Medulla oblongata (tissue), 1 donor: ENCODE results near the gene GPR155.
A peak's percentile ranks its signal among the peaks of the same experiment; 100 is the strongest.

ENCODE experiments used
- DNase-seq: peaks from one replicate; pipeline ENCODE4 v3.0.0-alpha.2; 2015; ENCODE audit errors: extremely low spot score

GPR155 gene, protein sequence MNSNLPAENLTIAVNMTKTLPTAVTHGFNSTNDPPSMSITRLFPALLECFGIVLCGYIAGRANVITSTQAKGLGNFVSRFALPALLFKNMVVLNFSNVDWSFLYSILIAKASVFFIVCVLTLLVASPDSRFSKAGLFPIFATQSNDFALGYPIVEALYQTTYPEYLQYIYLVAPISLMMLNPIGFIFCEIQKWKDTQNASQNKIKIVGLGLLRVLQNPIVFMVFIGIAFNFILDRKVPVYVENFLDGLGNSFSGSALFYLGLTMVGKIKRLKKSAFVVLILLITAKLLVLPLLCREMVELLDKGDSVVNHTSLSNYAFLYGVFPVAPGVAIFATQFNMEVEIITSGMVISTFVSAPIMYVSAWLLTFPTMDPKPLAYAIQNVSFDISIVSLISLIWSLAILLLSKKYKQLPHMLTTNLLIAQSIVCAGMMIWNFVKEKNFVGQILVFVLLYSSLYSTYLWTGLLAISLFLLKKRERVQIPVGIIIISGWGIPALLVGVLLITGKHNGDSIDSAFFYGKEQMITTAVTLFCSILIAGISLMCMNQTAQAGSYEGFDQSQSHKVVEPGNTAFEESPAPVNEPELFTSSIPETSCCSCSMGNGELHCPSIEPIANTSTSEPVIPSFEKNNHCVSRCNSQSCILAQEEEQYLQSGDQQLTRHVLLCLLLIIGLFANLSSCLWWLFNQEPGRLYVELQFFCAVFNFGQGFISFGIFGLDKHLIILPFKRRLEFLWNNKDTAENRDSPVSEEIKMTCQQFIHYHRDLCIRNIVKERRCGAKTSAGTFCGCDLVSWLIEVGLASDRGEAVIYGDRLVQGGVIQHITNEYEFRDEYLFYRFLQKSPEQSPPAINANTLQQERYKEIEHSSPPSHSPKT

DNA sequence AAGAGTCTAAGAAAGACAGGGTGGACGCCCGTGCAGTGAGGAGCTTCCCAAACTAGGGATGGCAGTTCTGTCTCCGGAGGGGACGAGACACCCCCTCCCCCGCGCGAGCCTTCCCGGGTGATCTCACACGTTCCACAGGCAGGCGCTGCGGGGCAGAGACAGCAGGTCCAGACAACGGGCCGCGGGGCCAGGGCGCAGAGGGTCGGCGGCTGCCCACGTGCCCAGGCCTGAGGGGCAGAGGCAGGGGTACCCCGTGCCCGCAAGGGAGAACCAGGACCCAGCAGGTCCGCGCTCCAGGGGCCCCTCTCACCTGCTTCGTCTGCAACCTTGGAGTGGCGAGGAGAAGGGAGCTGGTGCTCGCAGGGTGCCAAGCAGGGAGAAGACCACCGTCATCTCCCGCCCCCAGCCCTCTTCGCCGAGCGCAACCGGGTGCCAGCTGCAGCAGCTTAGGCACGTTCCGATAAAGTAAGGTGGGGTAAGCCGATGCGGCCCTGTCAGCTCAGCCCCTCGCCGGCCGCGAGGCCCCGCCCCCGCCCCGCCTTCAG, at the start of gene GPR155:
GPR155 (minus strand) TSS at position 467 of the 545 bp plus-strand sequence. CDS start 5,073 bp downstream, outside the sequence.
- DNase-seq, result peak; percentile 78

DNA sequence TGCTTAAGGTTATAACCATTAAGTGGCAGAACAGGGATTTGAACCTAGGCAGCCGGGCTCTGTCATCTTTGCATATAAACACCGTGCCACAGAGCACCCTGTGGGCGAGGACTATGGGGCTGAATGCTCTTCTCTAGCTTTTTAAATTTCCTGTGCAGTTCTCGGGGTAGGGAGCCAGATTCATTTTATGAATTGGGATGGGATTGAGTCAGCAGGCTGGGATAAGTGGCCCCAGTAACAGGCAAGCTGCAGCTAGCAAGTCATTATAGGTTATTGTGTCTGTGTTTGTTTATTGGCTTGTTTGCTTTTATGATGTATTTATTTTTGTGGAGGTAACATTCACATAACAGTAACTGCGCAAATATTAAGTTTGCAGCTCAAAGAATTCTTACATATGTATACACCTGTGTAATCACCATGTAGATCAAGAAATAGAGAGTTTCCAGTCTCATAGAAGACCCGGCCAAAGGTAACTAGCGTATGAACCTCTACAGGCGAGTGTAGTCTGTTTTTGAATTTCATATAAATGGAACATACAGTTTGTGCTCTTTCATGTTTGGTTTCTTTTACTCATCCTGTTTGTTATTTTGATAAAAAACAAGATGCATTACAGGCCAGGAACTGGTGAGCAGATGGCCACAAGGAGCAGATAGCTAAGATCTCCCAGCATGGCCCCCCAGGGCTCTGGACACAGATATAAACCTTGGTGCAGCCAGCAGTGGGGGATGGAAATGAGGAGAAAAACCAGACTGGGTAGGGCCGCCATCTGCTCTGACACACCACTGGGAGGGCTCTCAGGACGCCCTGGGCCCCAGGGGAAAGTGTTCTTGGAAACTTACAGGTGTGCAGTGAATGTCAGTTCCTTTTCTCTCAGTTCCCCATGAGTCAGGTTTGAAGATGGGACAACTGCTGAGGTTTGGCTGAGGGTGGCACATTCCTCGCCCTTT, 49.2 kb upstream of the GPR155 start:
- no peak for DNase-seq

GRCh38 chr2:174535083-174535482, 48.3 kb upstream of the GPR155 start:
- no peak for DNase-seq

GRCh38 chr2:174529916-174530315, 43.1 kb upstream of the GPR155 start:
- DNase-seq, result no peak

GRCh38 chr2:174527959-174528358, 41.1 kb upstream of the GPR155 start:
- DNase-seq, result no peak

DNA sequence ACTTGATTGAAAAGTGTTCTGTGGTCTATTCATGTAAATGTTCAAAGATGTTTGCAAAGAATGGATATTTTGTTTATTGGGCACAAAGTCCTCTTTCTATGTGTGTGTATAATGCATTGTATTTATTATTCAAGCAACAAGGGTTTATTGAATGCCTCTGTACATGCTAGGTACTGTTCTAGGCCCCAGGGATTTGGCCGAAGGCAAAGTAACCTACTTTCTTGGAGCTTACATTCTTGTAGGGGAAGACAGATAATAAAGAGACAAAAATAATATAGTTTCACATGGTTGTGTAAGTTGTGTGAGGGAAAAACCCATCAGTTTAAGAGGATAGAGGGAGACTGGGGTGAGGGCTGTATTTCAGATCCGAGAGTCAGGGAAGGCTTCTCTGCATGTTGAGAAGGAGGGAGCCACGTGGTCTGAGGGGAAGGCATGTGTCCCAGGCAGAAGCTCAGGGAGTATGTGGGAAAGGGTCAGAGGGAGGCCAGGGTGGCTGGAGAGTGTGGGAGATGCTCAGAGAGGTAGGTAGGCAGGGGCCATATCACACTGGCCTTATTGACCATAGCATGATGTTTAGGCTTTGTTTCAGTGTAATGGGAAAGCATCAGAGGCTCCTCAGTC, 40.4 kb upstream of the GPR155 start:
- DNase-seq, result no peak

DNA sequence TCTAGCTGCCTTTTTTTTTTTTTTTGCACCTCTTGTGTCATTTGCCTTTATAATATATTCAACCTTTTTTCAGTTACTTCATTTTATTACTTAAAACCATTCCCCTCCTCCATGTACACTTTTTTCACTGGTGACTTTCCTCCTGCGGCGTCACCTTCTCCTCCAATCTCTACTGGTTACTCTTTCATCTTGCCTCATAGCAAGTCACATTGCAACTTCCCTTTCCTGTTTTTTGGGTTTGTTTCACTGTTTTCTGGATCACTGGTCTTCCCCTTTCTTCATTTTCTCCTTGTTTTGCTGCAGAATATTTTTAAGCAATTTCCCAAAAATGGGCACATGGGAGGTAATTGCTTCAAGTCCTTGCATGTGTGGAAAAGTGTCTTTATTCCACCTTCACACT, 37.7 kb upstream of the GPR155 start:
- DNase-seq, result peak; percentile 52

DNA sequence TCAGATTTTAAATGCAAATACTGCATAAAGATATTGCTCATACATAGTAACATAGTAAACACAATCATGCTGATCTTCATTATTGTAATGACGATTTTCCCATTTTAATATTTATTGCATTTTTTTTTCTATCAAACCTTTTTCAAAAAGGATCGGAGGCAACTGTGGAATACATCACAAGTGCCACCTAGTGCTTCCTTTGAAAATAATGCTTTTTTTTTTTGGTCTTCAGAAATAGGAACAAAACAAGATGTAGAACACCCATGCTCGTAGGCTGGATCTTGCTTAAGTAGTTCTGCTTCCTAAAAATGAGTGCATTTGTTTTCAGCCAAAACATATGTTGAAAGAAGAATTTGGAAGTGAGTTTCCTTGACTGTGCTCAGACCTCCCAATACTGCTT, 35.7 kb upstream of the GPR155 start:
- peak; percentile 64 for DNase-seq

- no peak for DNase-seq
Observed at GRCh38 chr2:174518395-174518794, 31.6 kb upstream of the GPR155 start.

GRCh38 chr2:174516501-174517378, 29.9 kb upstream of the GPR155 start:
- peak; percentile 41 for DNase-seq

DNA sequence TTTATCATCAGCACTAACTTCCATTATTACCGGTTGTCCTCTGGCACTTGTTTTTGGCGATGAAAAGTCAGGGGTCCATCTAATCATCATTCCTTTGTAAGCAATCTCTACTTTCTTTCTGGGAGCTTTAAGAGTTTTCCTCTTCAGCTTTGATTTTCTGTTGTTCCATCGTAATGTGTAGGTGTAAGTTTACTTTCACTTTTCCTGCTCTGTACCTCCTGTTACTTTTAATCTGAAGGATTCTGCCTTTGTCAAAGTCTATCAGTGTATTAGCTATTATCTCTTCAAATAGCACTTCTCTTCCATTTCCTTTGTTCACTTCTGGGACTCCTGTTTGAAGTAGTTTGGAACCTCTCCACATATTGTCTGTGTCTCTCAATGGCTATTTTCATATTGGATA, 25.5 kb upstream of the GPR155 start:
- DNase-seq, result no peak

GRCh38 chr2:174511580-174512260, 24.9 kb upstream of the GPR155 start:
- DNase-seq, result no peak

- no peak for DNase-seq
Observed at GRCh38 chr2:174510583-174511189, 23.9 kb upstream of the GPR155 start.

GRCh38 chr2:174503161-174503809, 16.5 kb upstream of the GPR155 start:
- no peak for DNase-seq

- no peak for DNase-seq
Observed at GRCh38 chr2:174499371-174499770, 12.5 kb upstream of the GPR155 start.

DNA sequence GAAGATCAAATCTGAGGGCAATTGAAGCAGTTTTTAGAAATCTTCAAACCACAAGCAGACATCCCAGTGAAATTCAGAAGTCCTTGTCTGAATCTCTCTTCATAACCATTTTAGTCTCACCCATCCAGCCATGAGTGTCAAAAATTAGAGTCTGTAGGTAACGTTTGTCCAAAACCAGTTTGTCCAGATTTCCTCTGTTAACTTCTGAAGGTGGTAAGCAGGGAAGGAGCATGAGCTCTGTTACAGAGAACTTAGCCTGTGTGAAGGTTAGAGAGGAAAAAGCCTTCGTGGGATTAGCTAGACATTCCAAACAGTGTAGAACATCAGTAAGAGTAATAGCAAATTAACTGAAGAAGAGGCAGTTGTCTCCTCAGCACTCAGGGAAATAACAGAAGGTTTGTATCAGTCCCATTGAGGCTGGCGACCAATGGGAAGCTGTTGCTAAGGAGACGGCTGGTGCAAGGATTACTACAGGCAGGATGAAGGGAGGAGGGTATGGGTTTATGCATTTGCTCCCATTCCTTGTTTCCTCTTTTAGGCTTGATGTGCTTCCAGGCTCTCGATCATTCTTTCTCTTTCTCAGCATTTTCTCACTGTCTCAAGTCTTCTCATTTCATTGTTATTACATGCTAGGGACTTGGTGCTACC, 8.7 kb upstream of the GPR155 start:
- peak; percentile 35 for DNase-seq

DNA sequence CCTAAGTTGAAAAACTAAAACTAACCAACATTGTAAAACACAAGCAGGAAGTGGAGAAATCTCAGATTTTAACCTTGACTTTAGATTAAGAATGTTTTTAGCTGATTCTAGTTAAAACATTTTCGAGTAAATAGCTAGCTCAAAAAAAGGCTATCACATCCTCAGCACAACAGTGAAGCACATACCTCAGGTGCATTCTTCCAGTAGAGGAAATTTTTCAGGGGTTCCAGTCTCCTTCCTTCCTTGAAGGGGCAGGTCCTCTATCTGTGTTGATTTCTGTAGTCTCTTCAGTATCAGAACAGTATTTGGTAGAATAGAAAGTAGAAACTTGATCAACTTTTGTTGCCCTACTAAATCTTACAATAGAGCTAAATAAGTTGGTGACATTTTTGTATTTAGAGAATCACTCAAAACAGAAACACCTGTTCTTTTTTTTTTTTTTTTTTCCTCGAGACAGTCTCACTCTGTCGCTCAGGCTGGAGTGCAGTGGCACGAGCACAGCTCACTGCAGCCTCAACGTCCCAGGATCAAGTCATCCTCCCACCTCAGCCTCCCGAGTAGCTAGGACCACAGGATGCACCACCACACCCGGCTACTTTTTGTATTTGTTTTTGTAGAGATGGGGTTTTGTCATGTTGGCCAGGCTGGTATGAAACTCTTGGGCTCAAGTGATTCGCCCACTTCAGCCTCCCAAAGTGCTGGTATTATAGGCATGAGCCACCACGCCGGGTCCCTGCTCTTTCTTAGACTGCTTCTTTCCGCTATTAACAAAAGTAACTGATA, 6.9 kb upstream of the GPR155 start:
- DNase-seq, result no peak
